Nephron progenitor cell (in vitro differentiated cells): Measurements from ENCODE around the gene KIAA1549.
"Not testable (repeated sequence)": the region's sequence is repeated elsewhere in the genome, so short reads cannot be mapped to it uniquely, and the experiment has no call there.

Source experiments
- DNase-seq: peaks from one replicate; pipeline ENCODE4 v3.0.0; 2021
- H3K27ac Mint-ChIP-seq: 2 replicates; pipeline ENCODE4 v1.8.0; 2021; ENCODE audit warnings: mild to moderate bottlenecking, moderate library complexity, mixed read lengths
- H3K27me3 Mint-ChIP-seq: 2 replicates; pipeline ENCODE4 v1.8.0; 2021; ENCODE audit warnings: mild to moderate bottlenecking, low read depth, mixed read lengths; ENCODE audit not compliant: poor library complexity
- H3K36me3 Mint-ChIP-seq: 2 replicates; pipeline ENCODE4 v1.8.0; 2021; ENCODE audit warnings: low read depth, mixed read lengths
- H3K4me1 Mint-ChIP-seq: 2 replicates; pipeline ENCODE4 v1.8.0; 2021; ENCODE audit warnings: mixed read lengths
- H3K4me3 Mint-ChIP-seq: 2 replicates; pipeline ENCODE4 v1.8.0; 2021; ENCODE audit warnings: mild to moderate bottlenecking, moderate library complexity, mixed read lengths
- H3K9me3 Mint-ChIP-seq: 2 replicates; pipeline ENCODE4 v1.8.0; 2021; ENCODE audit warnings: mild to moderate bottlenecking, moderate library complexity, mixed read lengths
- TF ChIP-seq, protein P1 (sequence below): fragments of 200-600 bp; sonication (generic); IDR thresholded peaks from 2 replicates; pipeline ENCODE4 v1.5.0; 2021; ENCODE audit warnings: antibody characterized with exemption

The KIAA1549 gene

GRCh38 chr7:138944592-138944991 is 36.6 kb downstream of the KIAA1549 start:
- Mint-ChIP-seq H3K4me3 (no peak overlapping the region), H3K9me3 (peaks cover 4% of the 10 kb centered on the region), H3K36me3 (peaks cover 18% of the 10 kb centered on the region), H3K27ac (no peak overlapping the region), H3K4me1 (peaks cover 33% of the 10 kb centered on the region), H3K27me3 (peaks cover 4% of the 10 kb centered on the region)
- TF ChIP-seq, protein P1, sequence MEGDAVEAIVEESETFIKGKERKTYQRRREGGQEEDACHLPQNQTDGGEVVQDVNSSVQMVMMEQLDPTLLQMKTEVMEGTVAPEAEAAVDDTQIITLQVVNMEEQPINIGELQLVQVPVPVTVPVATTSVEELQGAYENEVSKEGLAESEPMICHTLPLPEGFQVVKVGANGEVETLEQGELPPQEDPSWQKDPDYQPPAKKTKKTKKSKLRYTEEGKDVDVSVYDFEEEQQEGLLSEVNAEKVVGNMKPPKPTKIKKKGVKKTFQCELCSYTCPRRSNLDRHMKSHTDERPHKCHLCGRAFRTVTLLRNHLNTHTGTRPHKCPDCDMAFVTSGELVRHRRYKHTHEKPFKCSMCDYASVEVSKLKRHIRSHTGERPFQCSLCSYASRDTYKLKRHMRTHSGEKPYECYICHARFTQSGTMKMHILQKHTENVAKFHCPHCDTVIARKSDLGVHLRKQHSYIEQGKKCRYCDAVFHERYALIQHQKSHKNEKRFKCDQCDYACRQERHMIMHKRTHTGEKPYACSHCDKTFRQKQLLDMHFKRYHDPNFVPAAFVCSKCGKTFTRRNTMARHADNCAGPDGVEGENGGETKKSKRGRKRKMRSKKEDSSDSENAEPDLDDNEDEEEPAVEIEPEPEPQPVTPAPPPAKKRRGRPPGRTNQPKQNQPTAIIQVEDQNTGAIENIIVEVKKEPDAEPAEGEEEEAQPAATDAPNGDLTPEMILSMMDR, result no peak
- no peak for DNase-seq

DNA sequence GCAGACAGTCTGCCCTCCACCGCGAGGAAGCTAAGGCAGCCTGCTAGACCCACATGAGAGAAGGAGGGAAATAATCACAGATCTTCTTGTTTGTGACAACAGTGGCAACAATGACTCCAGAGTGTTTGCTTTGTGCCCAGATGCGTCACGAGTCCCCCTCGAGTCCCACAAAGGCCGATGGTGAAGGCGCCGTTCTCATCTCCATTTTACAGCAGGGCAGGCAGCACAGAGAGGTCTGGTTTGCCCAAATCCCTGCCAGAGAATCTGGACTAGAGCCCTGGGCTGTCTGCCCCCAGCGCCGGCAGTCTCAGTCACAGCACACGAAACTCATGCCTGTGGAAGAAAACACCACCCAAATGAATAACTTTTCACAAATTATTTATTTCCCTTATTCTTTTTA is 38.1 kb downstream of the KIAA1549 start:
- no peak overlapping the region for H3K27ac Mint-ChIP-seq
- TF ChIP-seq, protein P1, result no peak
- H3K36me3 Mint-ChIP-seq, result peaks cover 18% of the 10 kb centered on the region
- H3K4me1 Mint-ChIP-seq, result peaks cover 29% of the 10 kb centered on the region
- H3K4me3 Mint-ChIP-seq, result no peak overlapping the region
- peaks cover 4% of the 10 kb centered on the region for H3K27me3 Mint-ChIP-seq
- DNase-seq, result no peak
- peaks cover 4% of the 10 kb centered on the region for H3K9me3 Mint-ChIP-seq

DNA sequence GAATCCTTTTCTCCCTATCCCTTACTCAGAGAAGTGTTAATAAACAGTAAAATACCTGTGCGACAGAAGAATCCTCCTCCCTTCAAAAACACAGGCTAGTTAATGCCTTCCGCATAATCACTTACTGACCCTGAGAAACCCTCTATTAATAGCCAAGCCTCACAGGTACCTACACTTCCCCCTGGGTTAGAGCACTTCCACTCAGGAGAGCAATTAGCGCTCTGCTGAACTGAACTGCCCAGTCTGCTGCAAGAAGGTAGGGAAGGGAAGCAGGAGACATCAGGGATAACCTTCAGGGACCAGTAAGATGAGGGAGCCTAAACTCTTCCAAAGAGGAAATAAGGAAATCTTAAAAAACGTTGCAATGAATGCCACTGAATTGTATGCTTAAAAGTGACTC is 39.6 kb downstream of the KIAA1549 start:
- Mint-ChIP-seq H3K27ac (peak overlapping the region; percentile 92), H3K27me3 (peaks cover 4% of the 10 kb centered on the region), H3K4me1 (peaks cover 30% of the 10 kb centered on the region), H3K36me3 (peaks cover 26% of the 10 kb centered on the region), H3K4me3 (no peak overlapping the region), H3K9me3 (peaks cover 4% of the 10 kb centered on the region)
- TF ChIP-seq, protein P1, result no peak
- no peak for DNase-seq

- H3K9me3 Mint-ChIP-seq, H3K4me3 Mint-ChIP-seq, H3K27me3 Mint-ChIP-seq, H3K27ac Mint-ChIP-seq, DNase-seq: not testable (repeated sequence)
- H3K36me3 Mint-ChIP-seq, result peaks cover 26% of the 10 kb centered on the region
- H3K4me1 Mint-ChIP-seq, result peaks cover 30% of the 10 kb centered on the region
Observed at GRCh38 chr7:138940602-138941001, 40.6 kb downstream of the KIAA1549 start.

DNA sequence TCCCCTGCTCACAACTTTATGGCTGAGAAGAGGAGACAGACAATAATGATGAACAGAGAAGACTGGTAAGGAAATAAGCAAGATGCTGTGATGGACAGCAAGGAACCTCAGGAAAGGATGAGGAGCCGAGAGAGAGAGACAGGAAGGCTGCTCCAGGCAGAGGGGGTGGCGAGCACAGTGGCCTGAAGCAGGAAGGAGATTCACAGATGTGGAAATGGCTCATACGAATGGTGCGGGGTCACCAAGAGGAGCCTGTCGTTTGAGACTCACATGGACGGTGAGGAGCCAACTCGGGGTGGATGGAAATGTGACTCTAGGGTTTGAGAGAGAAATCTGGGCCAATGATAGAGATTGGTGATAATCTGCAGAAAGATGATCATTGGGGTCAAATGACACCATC is 43.7 kb downstream of the KIAA1549 start:
- peaks cover 51% of the 10 kb centered on the region for H3K4me1 Mint-ChIP-seq
- no peak overlapping the region for H3K4me3 Mint-ChIP-seq
- H3K27me3 Mint-ChIP-seq, result peaks cover 6% of the 10 kb centered on the region
- H3K9me3 Mint-ChIP-seq, result peaks cover 4% of the 10 kb centered on the region
- peaks cover 36% of the 10 kb centered on the region for H3K36me3 Mint-ChIP-seq
- TF ChIP-seq, protein P1, result no peak
- H3K27ac Mint-ChIP-seq, result peak overlapping the region; percentile 69
- DNase-seq, result no peak

DNA sequence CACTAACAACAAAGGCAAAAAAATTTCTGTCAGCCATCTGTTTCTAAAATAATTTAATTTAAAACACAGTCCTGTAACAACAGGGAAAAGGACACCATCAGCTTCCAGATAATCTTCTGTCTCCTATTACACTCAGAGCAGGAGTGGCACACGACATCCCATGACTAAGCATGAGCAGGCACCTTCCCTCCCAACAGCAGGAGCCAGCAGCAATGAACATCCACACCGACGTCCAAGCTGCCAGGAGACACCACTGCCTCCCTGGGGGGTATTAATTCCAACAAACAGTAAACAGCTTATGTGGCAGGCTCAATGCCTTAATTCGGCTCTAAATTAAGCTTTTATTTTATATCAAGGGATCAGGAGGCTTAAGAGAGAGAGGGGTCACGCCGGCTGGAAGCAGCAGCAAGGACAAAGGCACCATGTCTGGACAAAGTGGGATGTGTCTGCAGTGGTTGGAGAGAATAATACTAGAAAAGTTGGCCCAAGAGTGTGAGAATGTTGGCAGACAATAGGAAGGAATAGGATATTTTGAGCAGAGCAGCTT is 45.7 kb downstream of the KIAA1549 start:
- no peak overlapping the region for H3K4me3 Mint-ChIP-seq

More for the DNA sequence above, 45.7 kb downstream of the KIAA1549 start:
- Mint-ChIP-seq H3K27me3 (peaks cover 3% of the 10 kb centered on the region), H3K27ac (peak overlapping the region; percentile 18), H3K36me3 (peaks cover 40% of the 10 kb centered on the region), H3K4me1 (peaks cover 48% of the 10 kb centered on the region), H3K9me3 (no peaks in the 10 kb centered on the region)
- TF ChIP-seq, protein P1, result no peak
- DNase-seq, result peak; percentile 19
